Dedifferentiated amniotic fluid mesenchymal stem cell (primary cell): ENCODE measurements around the gene IL13RA1.
A peak's percentile ranks its signal among the peaks of the same experiment; 100 is the strongest.
"Not testable (repeated sequence)": the region's sequence is repeated elsewhere in the genome, so short reads cannot be mapped to it uniquely, and the experiment has no call there.

Experiments
- DNase-seq: peaks from one replicate; pipeline ENCODE4 v3.0.0-alpha.2; 2016; ENCODE audit errors: extremely low spot score

The IL13RA1 gene

DNA sequence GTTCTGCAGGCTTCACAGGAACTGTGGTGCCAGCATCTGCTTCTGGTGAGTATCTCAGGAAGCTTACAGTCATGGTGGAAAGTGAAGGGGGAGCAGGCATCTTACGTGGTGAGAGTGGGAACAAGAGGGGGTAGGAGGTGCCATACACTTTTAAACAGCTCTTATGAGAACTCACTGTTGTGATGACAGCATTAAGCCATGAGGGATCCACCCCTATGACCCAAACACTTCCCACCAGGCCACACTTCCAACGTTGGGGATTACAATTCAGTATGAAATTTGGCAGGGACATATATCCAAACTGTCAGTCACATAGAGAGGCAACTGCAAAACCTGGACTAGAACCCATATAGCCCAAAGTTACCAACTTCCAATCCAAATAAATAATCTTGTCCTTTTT lies 53.1 kb downstream of the IL13RA1 start:
- no peak for DNase-seq

DNA sequence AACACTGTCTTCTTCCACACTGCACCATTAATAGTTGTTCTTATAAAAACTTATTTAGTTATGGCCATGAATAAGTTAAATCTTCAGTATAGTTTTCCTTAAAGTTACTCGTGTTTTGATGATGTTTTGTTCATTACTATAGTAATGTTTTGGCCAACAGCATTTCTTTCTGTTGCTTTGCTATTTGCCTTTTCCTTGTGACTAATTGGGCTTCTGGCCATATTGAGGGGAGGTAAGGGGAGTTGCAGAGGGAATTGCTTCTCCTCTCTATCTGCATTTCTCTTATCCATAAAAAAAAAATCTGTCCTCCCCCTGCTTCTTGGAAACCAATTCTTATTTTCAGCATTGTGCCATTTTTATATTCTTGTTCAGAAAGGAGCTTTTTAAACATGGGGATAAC lies 53.5 kb downstream of the IL13RA1 start:
- DNase-seq: no peak

GRCh38 chrX:118795528-118796280 lies 68.3 kb downstream of the IL13RA1 start:
- no peak for DNase-seq

- DNase-seq: no peak
Measured at GRCh38 chrX:118802857-118803256, 75.5 kb downstream of the IL13RA1 start.

GRCh38 chrX:118807151-118808017 lies 80.0 kb downstream of the IL13RA1 start:
- peak; percentile 26 for DNase-seq

DNA sequence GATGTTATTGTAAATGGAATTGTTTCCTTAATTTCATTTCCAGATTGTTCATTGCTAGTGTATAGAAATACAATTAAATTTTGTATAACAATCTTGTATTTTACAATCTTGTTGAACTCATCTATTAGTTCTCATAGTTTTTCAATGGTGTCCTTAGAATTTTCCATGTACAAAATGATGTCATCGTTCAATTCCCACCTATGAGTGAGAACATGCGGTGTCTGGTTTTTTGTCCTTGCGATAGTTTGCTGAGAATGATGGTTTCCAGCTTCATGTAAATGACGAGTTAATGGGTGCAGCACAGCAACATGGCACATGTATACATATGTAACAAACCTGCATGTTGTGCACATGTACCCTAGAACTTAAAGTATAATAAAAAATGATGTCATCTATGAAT lies 89.9 kb downstream of the IL13RA1 start:
- not testable (repeated sequence) for DNase-seq

DNA sequence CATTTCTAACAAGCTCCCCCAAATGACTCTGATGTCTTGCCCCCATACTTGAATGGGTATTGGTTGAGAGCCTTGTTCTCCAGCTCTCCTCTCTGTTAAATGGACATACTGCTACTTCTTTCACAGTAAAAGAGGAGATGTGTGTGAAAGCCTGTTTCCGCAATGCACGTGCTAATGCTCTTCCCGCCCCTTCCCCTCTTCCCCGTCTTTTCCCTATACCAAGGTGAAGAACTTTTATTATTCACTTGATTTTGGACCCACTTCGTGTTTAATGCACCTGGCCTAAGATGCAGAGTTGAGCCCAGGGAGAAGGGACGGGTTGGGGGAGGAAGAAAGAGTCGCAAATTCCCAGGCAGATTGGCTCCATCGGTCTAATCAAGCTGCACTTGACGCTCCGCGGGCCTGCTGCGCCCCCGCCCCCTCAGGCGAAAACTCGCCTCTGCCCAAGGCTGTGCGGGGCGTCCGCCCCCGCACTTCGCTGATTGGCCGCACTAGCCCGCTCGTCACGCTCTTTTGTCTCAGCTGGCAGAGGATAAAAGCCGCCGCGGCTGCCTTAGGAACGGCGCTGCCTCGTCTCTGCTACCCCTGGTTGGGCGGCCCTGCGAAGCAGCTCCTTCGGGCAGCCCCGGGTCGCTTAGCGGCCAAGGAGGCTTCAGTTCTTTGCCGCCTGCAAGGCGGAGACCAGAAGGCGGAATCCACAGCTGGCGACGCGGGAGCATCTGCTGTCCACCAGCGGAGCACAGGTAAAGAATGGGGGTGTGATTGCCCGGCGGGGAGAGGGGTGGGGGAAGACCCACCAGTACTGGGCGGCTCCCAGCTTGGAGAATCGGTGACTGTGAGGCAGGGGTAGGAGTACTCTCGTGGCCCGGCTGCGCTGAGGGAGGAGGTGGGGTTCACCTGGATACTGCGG lies 96.1 kb downstream of the IL13RA1 start, which contains the start of gene ZCCHC12:
ZCCHC12 (plus strand) TSS at position 562 of the 910 bp plus-strand sequence. CDS start 1,421 bp downstream, outside the sequence.
- no peak for DNase-seq

GRCh38 chrX:118824173-118824730 lies 96.8 kb downstream of the IL13RA1 start:
- DNase-seq: no peak

DNA sequence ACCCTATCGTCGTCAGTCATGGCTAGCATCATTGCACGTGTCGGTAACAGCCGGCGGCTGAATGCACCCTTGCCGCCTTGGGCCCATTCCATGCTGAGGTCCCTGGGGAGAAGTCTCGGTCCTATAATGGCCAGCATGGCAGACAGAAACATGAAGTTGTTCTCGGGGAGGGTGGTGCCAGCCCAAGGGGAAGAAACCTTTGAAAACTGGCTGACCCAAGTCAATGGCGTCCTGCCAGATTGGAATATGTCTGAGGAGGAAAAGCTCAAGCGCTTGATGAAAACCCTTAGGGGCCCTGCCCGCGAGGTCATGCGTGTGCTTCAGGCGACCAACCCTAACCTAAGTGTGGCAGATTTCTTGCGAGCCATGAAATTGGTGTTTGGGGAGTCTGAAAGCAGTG lies 97.8 kb downstream of the IL13RA1 start:
- no peak for DNase-seq

DNA sequence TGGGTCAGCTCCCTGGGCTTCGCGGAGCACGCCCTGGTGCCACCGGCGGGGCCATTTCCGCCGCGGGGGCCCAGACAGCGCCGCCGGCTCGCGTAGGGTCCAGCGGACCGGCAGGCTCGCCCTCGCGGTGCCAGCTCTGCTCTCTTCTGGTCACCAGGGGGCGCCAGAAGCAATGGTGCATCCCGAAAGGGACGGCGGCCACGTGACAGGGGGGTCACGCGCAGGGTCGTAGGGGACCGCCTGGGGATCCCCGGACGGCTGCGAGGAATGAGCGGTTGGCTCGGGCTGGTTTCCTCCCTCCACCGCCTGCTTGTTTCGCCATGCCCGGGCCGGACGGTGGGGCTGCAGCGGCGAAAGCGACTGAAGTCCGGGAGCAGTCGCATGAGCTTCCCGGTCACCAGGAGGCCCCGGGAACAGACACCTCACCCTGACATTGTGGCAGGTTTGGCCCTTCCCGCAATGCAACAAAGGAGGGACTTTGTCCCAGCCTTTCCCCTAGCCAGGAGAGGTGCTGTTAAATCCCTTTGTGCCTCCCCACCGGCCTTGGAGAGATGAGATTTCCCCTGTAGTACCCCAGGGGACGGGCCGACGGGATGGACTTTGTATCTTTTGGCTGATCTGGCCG lies 112.0 kb downstream of the IL13RA1 start:
- DNase-seq: no peak
